HG03135 (cell line): ENCODE data around the gene CTBP2.

Experiments used
- ATAC-seq: cut with Tn5 transposase; IDR thresholded peaks from one replicate; pipeline ENCODE4 v1.9.1; 2021; ENCODE audit warnings: mild to moderate bottlenecking, moderate library complexity; ENCODE audit not compliant: unreplicated experiment

CTBP2 gene

DNA sequence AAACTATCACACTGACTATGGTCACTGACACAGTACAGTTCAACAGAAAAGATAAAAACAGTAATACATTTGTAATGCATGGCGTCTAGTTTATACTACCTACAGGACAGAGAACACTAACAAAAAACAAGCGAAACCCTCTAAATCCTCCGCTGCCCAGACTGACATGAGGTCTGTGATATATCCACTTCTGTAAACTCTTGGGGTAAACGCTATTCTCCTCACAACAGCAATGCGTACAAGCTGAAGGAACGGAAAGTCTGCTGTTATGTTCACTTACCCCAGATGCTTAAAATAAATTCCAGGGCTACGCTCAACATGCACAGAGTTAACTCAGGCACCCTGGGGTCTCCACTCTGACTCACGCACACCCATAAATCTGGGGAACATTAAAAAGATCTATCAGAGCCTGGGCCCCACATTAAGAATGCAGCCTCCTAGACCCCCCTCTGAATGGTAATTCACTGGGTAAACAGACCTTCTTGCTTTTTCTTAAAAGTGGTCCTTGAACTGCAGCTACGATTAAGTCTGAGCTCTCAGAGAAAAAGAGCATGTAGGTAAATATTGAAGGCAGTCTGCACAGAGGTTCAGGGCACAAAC, 105.6 kb downstream of the CTBP2 start:
- ATAC-seq: no peak

DNA sequence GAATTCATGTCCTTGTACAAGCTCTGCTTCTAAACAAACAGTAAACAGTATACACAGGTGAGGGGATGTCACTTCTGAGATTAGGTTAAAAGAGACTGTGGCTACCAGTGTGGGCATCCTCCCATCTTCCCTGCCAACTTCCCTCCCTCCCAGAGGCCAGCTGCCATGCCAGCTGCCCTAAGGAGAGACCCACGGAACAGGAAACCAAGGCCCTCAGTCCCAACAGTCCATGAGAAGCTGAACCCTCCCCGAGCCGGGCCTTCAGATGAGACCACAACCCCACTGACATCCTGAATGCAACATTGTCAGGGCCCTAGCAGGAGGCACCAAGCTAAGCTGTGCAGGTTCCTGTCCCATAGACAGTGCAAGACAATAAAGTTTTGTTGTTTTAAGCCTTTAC, 106.1 kb downstream of the CTBP2 start:
- ATAC-seq: no peak

DNA sequence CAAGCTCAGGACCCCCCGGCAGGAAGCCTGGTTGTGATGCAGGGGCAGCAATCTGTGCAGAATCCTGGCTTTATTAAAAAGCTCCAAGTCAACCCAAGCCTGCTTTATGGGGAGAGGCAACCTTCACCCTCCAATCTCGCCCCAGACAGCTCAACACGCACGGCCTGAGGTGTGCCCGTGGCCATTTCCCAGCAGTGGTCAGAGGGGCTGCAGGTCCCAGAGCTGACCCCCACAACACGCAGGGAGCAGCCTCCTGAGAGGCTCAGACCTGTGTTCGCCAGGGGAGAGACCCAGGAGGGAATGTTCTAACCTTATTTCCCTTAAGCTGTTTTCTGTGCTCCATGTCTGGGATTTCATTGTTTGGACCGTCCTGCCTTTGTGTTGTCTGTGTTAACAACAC, 108.2 kb downstream of the CTBP2 start:
- no peak for ATAC-seq

DNA sequence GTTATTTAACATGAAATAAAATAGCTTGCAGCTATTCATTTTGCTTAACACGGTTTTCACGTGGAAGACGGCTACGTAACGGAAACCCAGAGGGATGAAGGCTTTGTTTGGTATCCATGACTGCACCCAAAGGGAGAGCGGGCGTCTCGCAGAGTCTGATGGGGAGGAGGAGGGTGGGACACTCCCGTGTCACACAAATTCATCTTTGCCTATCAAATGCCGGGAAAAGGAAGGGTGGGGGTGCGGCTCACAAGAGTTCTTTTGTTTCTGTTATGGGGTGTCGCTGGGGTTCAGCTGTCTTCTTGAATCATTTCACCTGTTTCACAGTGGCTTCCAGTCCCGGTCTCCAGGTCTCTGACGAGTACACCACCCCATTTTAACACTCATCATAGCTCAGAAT, 110.0 kb downstream of the CTBP2 start:
- no peak for ATAC-seq

DNA sequence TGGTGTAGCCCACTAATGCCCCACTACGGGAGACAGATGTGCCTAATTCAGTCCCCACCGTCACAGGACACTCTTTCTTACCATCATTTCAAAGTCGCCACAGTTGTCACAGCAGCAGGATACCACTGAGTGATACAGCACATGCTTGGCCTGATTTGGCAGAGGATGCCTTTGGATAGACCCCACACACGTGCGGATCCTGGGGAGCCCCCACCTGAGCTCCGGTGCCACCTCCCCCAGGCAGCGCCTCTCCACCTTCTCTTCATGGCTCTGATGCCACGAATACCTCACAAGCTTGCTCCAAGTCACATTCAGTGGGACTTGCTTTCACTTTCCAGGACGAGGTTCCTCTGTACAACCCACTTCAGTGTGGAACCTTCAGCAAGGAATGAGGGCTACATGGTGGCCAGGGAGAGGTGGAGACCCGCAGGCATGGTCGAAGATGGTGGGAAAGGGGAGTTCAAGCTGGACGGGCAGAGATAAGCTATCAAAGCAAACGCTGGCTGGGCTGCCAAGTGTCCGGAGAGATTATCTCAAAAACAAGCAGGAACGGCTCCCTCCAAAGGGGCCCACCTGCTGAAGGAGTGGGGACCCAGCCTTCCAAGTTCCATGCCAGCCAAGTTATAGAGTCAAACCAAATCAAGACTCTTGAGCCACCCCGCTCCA, 111.0 kb downstream of the CTBP2 start:
- ATAC-seq: no peak

DNA sequence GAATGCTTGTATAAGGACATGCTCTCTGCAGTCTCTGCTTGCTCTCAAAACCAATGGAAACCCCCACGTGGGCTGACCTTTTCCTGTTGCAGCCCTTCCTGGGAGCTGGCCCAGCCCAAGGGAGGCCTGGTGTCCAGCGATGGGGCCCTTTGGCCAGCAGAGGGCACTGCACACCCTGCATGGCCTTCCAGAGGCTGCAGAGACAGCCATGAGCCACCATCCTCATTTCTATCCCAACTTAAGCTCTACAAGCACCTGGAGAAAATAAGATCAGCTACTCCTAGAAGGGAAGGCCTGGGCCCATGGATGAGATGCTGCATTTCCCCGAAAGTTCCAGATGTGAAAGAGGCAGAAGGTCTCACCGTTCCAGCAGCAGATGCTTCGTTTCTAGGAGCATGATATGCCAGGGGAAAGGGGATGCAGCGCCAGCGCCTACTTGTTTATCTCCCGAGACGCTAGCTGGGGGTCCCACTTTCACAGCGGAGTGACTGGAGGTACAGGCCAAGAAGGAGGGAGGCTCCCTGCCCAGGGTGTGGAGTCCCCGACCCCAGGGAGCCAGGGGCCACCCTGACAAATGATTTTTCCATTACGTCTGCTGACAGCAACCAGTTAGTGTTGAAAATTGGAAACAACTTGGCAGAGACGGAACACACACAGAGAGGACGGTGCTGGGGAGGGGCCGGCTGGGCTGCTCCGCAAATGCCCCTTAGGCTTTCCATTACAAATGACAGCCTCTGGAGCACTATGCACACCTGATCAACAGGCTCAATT, 112.1 kb downstream of the CTBP2 start:
- no peak for ATAC-seq

DNA sequence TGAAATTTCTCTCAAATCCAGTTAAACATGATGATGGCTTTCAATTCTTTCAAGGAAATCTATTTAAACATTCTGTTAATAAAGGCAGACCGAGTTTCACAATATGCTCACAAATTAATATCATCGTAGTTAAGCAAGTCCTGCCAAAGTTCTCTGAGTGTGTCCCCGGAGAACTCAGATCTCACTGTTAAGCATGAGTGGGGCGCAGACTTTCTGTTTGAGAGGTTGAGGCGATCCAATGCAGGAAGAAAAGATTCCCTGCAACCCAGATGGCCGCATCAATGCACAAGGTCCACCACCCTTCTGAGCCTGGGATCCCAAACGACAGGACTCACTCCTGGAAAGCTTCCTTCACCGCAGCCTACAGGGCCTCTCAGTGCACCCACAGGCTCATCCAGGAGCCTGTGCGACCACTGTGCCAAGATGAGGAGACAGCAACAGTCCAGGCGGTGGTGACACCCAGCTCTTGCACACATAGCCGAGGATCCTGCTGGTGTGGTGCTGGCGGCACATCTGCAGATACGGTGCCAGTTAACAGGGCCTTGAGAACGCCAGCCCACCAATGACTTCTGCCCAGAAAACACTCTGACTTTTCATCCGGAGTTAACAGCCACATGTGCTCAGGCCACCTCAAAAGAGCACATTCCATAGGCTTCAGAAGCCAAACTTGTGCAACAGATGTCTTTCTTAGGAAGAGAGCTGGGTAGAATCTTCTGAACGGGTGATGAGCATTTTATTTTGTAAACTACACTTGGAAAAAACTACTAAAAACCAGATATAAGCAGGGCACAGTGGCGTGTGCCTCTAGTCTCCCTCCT, 116.3 kb downstream of the CTBP2 start:
- ATAC-seq: no peak

DNA sequence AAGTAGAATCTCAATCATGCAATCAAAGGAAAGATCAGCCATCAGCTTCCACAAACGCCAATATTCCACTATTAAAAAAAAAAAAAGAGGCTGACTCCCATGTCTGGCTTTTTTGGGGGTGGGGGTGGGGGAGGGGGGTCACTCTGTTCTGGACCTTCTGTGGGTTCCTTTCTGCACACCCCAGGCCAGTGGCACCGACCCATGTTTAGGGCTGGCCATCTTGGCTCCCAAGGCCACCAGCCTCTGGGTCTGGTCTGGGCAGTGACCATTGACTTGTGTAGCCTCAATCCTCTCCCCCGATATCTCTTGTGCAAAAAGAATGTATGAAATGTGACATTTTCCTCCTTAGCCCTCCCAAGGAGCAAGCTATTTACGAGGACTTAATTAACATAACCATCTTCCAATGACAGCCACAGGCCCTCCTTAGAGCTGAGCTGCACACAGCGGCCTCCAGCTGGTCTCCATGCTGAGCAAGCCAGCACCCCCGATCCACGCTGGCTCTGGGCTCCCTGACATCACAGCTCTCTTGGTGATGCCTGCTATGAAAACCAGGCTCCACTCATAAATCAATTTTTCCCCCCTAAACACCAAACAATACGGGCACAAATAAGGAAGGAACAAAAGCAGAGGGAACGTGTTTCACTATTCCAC, 118.4 kb downstream of the CTBP2 start:
- ATAC-seq: no peak

DNA sequence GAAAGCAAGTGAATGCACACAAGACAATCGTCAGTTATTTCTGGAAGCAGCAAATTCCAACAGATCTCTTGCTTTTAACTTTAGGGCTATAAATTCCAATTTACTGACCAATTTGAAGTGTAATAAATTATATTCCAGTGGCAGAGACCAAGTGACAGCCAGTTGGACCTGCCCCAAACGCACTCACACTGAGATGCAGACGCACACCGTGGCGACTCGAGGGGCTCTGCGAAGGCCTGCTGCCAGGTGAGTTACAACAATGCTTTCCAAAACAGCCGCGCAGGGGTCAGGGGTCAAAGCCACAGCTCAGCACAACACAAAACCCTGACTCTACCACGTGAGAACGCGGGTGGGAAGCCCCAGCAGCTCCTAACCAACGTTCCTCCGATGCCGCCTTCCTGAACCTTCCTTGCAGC, 121.0 kb downstream of the CTBP2 start:
- ATAC-seq: no peak

DNA sequence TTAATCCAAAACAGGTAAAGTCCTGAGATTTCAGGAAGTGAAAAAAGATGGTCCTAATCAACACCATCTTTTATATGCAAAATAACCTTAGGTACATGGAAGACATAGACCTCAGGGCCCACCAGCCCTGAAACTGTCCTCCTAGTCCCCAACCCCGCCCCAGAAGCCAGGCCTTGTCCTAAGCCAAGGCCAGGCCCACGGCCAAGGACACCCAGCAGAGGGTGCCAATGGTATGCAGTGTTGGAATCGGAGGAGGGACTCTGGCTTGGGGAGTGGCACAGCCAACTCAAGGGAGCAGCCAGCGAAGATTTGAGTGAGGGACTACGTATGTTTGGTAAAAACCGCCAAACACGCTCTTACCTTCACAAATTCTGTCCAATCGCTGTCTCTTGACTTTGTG, 121.7 kb downstream of the CTBP2 start:
- no peak for ATAC-seq

DNA sequence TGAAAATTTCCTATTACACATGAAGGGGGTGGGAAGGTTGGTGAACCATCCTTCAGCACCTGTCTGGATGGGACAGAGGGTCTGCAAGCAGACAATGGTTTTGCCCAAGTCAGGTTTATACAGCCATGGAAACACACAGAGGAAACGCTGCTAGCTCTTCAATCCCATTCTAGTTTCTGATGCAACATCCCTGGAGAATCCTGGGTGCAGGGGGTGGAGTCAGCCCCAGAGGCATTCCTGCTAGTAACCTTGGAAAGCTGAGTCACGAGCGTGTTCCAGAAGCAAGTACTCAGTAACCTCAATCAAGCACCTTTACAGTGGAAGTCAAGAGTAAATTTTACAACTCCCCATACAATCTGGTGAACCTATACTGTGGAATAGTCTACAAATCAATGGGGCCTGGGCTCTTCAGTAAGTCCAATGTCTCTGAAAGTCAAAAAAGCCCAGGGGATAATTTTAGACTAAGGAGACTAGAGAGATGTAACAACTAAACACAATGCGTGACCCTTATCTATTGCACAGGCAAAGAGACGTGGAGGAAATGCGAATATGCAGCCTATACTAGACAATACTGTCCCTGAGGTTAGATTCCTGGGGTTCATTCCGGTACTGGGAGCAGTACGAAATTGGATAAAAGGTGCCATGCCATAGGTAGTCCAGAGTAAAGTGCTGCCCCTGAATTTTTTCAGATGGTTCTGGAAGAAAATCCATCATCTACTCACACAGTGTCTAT, 123.1 kb downstream of the CTBP2 start:
- no peak for ATAC-seq

DNA sequence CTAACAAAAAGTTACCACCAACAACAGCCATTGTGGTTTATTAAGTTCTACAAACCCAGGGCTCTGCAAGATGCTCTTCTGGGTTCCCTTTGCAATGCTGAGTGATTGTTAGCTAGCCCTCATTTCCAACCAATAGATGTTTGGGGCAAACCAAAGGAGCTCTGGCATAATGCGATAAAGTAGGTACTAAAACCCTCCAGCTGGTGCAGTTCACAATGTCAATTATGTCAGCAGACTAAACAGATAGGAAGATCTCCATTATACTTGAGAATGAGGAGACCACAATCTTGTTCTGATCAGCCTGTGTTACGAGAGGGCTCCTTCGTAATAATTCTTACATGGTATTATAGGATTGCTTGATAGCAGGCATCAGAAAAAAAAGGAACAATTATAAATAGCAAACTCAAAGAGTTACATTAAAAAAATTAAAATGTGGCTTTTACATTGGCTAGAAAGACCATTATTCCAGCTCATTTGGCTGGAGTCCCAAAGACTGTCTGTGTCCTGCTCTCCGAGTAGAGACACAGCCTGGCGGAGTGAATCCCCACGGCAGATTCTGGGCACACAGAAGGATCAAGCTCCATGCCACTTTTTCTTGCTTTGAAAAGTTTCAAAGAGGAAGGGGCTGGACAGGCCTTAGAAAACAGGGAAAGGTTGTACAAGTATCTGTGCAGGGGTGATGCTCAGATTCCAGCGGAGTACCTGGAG, 124.6 kb downstream of the CTBP2 start:
- no peak for ATAC-seq

DNA sequence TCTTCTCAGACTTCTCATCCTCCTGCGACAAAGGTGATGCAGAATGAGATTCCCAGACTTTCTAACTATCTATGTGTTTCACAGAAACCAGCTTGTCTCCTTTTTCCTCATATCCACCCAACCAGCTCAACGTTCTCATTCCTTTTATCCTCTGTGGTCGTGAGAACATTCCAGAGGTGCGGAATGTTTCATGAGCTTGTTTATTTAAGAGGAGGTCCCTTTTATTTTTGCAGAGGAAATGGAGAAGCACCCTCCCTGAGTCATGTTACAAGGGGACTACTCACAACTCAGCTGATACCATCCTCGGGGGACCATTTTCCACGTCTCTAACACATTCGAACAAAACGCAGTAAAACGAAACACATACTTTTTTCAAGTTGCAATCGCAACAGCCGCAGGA, 125.2 kb downstream of the CTBP2 start:
- no peak for ATAC-seq

DNA sequence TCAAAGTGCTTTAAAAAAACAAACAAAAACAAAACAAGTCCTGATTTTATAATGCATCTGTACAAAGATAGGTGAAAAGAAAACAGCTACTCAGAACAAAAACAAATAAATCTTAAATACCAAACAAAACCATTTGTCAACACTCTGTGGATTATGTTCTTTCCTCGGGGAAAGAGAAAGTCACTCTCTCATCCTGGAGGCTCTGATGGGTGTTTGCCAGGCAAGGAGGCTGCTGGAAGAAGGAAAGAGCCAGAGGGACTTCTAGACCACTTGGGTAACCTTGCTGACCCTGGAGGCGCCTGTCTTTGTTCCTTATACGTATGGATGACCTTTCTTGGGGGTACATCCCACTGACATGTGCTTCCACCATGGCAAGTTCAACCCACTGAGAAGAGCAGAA, 125.7 kb downstream of the CTBP2 start:
- no peak for ATAC-seq

DNA sequence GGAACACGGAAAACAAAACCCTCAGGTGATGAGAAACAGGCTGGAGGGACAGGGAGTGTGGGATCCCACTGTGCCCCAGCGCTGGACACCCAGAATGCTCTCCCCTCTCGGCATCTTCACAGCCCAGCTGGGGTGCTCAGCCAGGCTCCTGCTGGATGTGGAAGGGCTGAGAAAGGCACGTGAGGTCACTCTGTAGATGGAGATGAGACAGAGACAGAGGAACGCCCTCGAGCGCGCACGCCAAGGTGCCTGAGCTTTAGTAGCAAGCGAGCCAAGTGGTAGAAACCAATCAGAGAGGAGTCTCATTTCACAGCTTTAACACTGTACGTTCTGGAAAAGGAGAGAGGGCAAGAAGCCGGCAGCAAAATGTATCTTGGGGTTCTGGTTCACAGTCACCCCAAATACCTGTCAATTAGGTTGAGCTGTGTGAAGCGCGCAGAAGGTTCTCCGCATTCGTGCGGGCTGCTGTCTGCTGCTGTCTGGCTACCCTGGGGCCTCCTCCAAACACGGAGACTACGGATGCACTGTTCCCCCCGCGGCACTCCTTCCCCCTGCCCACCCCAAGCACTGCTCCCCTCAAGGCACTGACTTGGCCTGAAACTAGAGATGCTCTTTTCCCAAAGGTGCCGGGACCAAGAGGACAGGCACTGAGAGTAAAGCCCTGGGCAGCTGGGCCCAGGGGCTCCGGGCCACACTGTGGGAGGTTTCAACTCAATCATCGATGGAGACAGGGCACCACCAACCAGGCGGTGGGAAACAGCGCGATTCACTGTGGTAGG, 127.0 kb downstream of the CTBP2 start:
- no peak for ATAC-seq

DNA sequence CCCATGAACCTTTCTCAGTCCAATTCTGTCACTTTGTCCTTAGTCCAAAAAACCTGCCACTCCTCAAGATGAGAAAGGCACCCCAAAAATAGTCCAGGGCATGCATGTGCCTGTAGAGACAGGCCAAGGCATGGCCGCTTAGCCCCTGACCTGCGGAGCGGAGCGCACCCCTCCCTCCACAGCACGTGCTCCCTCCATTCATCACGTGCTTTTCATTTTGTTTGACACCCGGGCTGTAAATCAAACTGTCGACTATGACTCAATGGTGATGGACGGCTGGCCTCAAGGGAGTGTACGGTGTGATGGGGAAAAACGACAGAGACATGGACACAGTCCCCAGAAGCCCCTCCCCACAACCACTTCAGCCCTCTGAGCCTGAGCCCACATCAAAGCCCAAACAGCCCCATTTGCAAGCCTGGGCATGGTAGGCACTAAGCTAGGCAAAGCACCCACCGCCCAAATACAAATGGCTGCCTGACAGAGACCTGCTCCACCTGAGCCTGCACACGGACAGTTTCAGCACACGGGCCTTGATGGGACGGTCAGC, 127.8 kb downstream of the CTBP2 start:
- no peak for ATAC-seq

DNA sequence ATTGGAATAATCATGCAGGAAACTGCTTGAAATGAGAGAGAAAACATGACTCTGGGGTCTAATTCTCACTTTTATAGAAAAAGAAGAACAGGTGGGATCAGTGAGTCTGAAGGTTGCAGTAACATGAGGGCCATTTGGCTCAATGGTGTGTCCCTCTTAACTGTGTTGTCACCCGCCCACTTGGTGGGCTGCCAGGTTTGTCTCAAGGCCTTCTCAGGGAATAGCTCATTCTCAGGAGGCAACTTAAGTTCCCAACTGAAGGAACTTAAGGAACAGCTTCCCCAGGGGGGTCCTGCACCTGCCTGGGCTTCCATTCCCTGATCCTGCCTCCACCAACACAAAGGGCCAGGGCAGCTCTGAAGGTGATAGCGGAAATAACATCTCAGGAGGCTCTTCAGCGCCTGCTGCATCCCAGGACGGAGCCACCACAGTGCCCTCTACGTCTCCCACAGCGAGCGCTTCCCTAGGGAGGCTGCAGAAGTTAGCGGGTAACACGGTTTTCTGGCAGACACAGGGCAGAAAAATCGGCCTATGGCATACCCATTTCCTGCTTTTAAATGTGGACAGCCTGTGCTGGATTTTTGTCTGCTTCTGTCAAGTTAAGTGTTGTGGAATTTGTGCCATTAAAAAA, 129.7 kb downstream of the CTBP2 start:
- ATAC-seq: no peak

DNA sequence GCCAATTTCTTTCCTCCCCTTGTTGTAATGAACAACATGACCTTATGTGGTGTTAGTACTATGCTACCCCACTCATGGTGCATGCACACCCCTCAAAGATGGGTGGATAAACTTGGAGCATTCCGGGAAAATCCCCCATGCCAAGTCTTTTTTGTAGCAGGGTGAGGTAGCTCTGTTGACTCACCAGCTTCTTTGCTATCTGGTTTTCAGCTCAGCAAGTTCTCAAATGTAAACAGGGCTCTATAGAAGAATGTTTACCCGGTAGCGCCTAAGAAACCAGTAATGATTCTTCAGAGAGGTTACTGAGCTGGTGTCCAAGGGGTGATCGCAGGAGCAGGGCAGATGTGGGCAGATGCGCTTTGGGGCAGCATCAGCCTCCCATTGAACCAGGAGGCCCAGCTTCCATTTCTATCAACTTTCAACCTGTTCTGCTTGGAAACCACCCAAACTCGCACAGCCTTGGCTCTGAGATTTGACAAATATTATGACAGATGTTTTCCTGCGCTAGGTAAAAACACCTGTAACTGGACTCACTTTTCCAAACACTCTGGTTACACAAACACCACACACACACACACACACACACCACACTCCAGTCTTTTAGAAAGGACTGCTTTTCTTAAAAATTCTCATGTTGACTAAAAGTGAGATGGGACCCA, 130.7 kb downstream of the CTBP2 start:
- no peak for ATAC-seq
